ENCODE data around the gene CIART. TPM values are rescaled to one million over a fixed set of nuclear protein-coding genes. Genes with fewer than 3 reads are reported as not detected.

The CIART gene
- total and polyA plus RNA-seq, 12 donors, result 3.4 to 22.6 (median 15.1) TPM

- peaks cover 0 to 18% (median 9%) of the 10 kb centered on the region in 9 donors for H3K4me1 ChIP-seq
- TF ChIP-seq CTCF (IDR thresholded peaks at IDR 0.05), result no peak
- DNase-seq (no peak), ATAC-seq (no peak)
- no peaks in the 10 kb centered on the region for H3K27me3 ChIP-seq
- no peak overlapping the region for H3K27ac ChIP-seq
- H3K9me3 ChIP-seq, result no peaks in the 10 kb centered on the region
- intact Hi-C loops (cut with DNase I), result loop anchor here in 1 of 10 donors (10.0 kb wide), 1 partner anchor 256 kb away; the partner anchor contains the start of gene ADAMTSL4
- H3K36me3 ChIP-seq, result peaks cover 0 to 53% (median 0%) of the 10 kb centered on the region in 9 donors
- WGBS, 2 donors, result 89 to 95% methylated on average over 1 of the region's 1 CpG
- no peak overlapping the region for H3K4me3 ChIP-seq
Observed at GRCh38 chr1:150288382-150288781, 6.0 kb downstream of the CIART start.

DNA sequence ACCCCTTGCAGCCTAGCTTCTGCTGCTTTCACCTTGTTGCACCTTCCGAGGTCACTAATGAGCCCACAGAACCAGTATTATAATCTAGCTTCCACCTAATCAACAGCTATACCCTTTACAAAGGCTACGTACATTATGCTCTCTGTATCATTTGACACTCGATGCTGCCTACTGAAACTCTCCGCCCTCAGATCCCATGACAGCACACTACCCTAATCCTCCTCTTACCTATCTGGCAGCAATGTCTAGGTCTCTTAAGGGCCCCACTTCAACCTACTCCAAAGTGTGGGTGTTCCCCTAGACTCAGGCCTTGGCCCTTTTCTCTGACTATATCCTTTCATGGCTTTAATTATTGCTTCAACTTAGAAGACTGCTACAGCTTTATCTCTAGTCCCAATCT is 6.5 kb downstream of the CIART start:
- Histone ChIP-seq H3K27me3 (no peaks in the 10 kb centered on the region), H3K27ac (no peak overlapping the region), H3K4me1 (peaks cover 0 to 16% (median 6%) of the 10 kb centered on the region in 9 donors), H3K9me3 (no peaks in the 10 kb centered on the region), H3K36me3 (peaks cover 0 to 50% (median 0%) of the 10 kb centered on the region in 9 donors), H3K4me3 (no peak overlapping the region)
- intact Hi-C loops (cut with DNase I), result loop anchor here in 1 of 10 donors (10.0 kb wide), 1 partner anchor 256 kb away; the partner anchor contains the start of gene ADAMTSL4
- WGBS, 2 donors, result 86 to 87% methylated on average over 4 of the region's 4 CpGs
- ATAC-seq (no peak), DNase-seq (no peak)
- TF ChIP-seq CTCF (IDR thresholded peaks at IDR 0.05), result no peak

- Histone ChIP-seq H3K36me3 (peaks cover 0 to 43% (median 6%) of the 10 kb centered on the region in 9 donors), H3K27ac (peak within 1 kb of the TSS; percentile 4 to 92 (median 82)), H3K4me1 (peaks cover 5 to 26% (median 17%) of the 10 kb centered on the region in 9 donors), H3K4me3 (peak within 1 kb of the TSS; percentile 62 to 90 (median 76)), H3K27me3 (no peaks in the 10 kb centered on the region), H3K9me3 (no peaks in the 10 kb centered on the region)
- ATAC-seq (peak; percentile 95 to 99 (median 98)), DNase-seq (peak; percentile 86 to 93)
- no peak for TF ChIP-seq CTCF (IDR thresholded peaks at IDR 0.05)
- WGBS, 2 donors, result 6 to 7% methylated on average over 43 of the region's 43 CpGs
- intact Hi-C loops (cut with DNase I), result no loop called here
Observed at GRCh38 chr1:150293433-150294253, 11.3 kb downstream of the CIART start, which contains the start of gene MRPS21. MRPS21 (plus strand) TSS chr1:150293861; CDS start chr1:150294367, 506 bp downstream.

- 90 to 93% methylated on average over 2 of the region's 2 CpGs for WGBS, 2 donors
- ATAC-seq, result no peak
- peaks cover 5 to 26% (median 17%) of the 10 kb centered on the region in 9 donors for H3K4me1 ChIP-seq
- TF ChIP-seq CTCF (IDR thresholded peaks at IDR 0.05), result no peak
- no peaks in the 10 kb centered on the region for H3K27me3 ChIP-seq
- DNase-seq, result no peak
- intact Hi-C loops (cut with DNase I), result no loop called here
- H3K36me3 ChIP-seq, result peaks cover 0 to 58% (median 12%) of the 10 kb centered on the region in 9 donors
- no peak overlapping the region for H3K27ac ChIP-seq
- no peak overlapping the region for H3K4me3 ChIP-seq
- no peaks in the 10 kb centered on the region for H3K9me3 ChIP-seq
Observed at GRCh38 chr1:150295476-150295875, 13.1 kb downstream of the CIART start.
